Endothelial cell (in vitro differentiated cells): Measurements from ENCODE around the gene MYL6. TPM values are rescaled to one million over a fixed set of nuclear protein-coding genes. Genes with fewer than 3 reads are reported as not detected.
A peak's percentile ranks its signal among the peaks of the same experiment; 100 is the strongest.

Experiments used
- DNase-seq: peaks from one replicate; pipeline ENCODE4 v3.0.0; 2021; ENCODE audit warnings: low spot score
- H3K27ac Mint-ChIP-seq: one replicate; pipeline ENCODE4 v1.8.0; 2021; ENCODE audit warnings: mixed read lengths, inconsistent platforms; ENCODE audit not compliant: unreplicated experiment
- H3K27me3 Mint-ChIP-seq: one replicate; pipeline ENCODE4 v1.8.0; 2021; ENCODE audit warnings: mild to moderate bottlenecking, moderate library complexity, mixed read lengths, inconsistent platforms; ENCODE audit not compliant: unreplicated experiment
- H3K36me3 Mint-ChIP-seq: one replicate; pipeline ENCODE4 v1.8.0; 2021; ENCODE audit warnings: mild to moderate bottlenecking, low read depth, mixed read lengths, inconsistent platforms; ENCODE audit not compliant: unreplicated experiment
- H3K4me1 Mint-ChIP-seq: one replicate; pipeline ENCODE4 v1.8.0; 2021; ENCODE audit warnings: mild to moderate bottlenecking, mixed read lengths, inconsistent platforms; ENCODE audit not compliant: unreplicated experiment
- H3K4me3 Mint-ChIP-seq: one replicate; pipeline ENCODE4 v1.8.0; 2021; ENCODE audit warnings: mild to moderate bottlenecking, mixed read lengths, inconsistent platforms; ENCODE audit not compliant: unreplicated experiment
- H3K9me3 Mint-ChIP-seq: one replicate; pipeline ENCODE4 v1.8.0; 2021; ENCODE audit warnings: mixed read lengths, inconsistent platforms; ENCODE audit not compliant: unreplicated experiment
- CTCF ChIP-seq: fragments of 200-600 bp; sonication (generic); IDR thresholded peaks from one replicate; pipeline ENCODE4 v1.5.0; 2021; ENCODE audit warnings: antibody characterized with exemption; ENCODE audit not compliant: unreplicated experiment
- total RNA-seq: library from RNA; stranded (reverse); fragmentation: NEBNext Ultra II Directional; extraction: Animal tissue kit (Norgen Biotek cat#: 25700); gene quantifications from one replicate; pipeline ENCODE4 v1.2.1, GENCODE V29; 2021; ENCODE audit not compliant: unreplicated experiment

MYL6 gene
- total RNA-seq, 1 donor from 2014 or later: 2,481 TPM

DNA sequence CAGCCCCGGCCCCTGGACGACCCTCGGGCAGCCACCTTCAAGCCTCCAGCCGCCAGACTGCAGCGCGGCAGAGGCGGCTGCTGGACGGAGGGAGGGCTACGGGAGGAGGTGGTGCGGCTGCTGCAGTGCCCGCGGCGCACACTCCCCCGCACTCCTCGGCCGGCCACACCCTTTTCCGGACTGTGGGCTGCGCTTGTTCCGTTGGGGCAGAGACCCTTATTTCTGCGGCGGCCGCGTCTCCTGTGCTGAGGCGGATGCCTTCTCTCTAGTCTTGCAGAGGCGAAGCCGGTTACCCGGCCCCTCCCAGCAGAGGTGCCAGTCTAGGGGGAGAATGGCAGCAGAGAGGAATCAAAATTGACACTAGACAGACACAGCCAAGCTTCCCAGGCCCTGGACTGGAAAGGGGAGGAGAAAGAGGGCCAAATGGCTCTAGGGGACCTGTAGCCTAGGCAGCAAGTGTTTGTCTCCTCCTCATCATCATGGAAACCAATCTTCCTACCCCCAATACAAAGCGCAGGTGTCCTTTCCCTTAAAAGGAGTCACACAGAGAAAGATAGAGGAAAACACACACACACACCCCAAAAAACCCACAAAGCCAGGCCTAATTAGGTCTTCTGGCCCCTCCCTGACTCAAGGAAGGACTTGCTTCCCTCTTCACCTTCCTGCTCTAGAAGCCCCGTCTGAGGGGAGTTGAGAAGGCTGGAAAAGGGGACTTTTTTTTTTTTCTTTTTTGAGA lies 28.8 kb upstream of the MYL6 start:
- H3K9me3 Mint-ChIP-seq: no peaks in the 10 kb centered on the region
- H3K27me3 Mint-ChIP-seq: peaks cover 25% of the 10 kb centered on the region
- H3K36me3 Mint-ChIP-seq: peaks cover 49% of the 10 kb centered on the region
- DNase-seq: peak; percentile 62
- H3K27ac Mint-ChIP-seq: peak overlapping the region; percentile 95
- no peak for TF ChIP-seq CTCF
- peak overlapping the region; percentile 98 for H3K4me3 Mint-ChIP-seq
- H3K4me1 Mint-ChIP-seq: peaks cover 55% of the 10 kb centered on the region

- Mint-ChIP-seq H3K27me3 (peaks cover 22% of the 10 kb centered on the region), H3K36me3 (peaks cover 50% of the 10 kb centered on the region), H3K27ac (peak overlapping the region; percentile 59)
Observed at GRCh38 chr12:56129942-56130495, 28.1 kb upstream of the MYL6 start.

GRCh38 chr12:56130876-56131275 lies 27.3 kb upstream of the MYL6 start:
- Mint-ChIP-seq H3K27ac (no peak overlapping the region), H3K27me3 (peaks cover 23% of the 10 kb centered on the region), H3K9me3 (no peaks in the 10 kb centered on the region), H3K4me1 (peaks cover 46% of the 10 kb centered on the region), H3K36me3 (peaks cover 52% of the 10 kb centered on the region), H3K4me3 (peak overlapping the region; percentile 98)
- no peak for TF ChIP-seq CTCF
- DNase-seq: no peak

More at GRCh38 chr12:56129942-56130495, 28.1 kb upstream of the MYL6 start:
- peaks cover 48% of the 10 kb centered on the region for H3K4me1 Mint-ChIP-seq
- TF ChIP-seq CTCF: no peak
- H3K9me3 Mint-ChIP-seq: no peaks in the 10 kb centered on the region
- H3K4me3 Mint-ChIP-seq: peak overlapping the region; percentile 98
- no peak for DNase-seq

- Mint-ChIP-seq H3K27me3 (peaks cover 23% of the 10 kb centered on the region), H3K9me3 (no peaks in the 10 kb centered on the region), H3K4me3 (no peak overlapping the region), H3K27ac (no peak overlapping the region), H3K36me3 (peaks cover 80% of the 10 kb centered on the region), H3K4me1 (peaks cover 17% of the 10 kb centered on the region)
- TF ChIP-seq CTCF: no peak
- DNase-seq: no peak
Observed at GRCh38 chr12:56134897-56135296, 23.3 kb upstream of the MYL6 start.
